Hair follicle dermal papilla cell (primary cell): ENCODE results near the gene TXNDC2. TPM values are rescaled to one million over a fixed set of nuclear protein-coding genes. Genes with fewer than 3 reads are reported as not detected.

Experiments used
- small RNA-seq: library from RNA; depleted of rRNA; stranded (forward); fragments of <200 nt; gene quantifications from one replicate; pipeline ENCODE3, GENCODE V24; 2012
- total RNA-seq: library from RNA; depleted of rRNA; stranded (reverse); fragments of >200 nt; gene quantifications from 2 replicates; pipeline ENCODE4 v1.2.3, GENCODE V29; 2012

Gene TXNDC2
- total RNA-seq = under 0.01 and 0.12 TPM in 2 replicates

DNA sequence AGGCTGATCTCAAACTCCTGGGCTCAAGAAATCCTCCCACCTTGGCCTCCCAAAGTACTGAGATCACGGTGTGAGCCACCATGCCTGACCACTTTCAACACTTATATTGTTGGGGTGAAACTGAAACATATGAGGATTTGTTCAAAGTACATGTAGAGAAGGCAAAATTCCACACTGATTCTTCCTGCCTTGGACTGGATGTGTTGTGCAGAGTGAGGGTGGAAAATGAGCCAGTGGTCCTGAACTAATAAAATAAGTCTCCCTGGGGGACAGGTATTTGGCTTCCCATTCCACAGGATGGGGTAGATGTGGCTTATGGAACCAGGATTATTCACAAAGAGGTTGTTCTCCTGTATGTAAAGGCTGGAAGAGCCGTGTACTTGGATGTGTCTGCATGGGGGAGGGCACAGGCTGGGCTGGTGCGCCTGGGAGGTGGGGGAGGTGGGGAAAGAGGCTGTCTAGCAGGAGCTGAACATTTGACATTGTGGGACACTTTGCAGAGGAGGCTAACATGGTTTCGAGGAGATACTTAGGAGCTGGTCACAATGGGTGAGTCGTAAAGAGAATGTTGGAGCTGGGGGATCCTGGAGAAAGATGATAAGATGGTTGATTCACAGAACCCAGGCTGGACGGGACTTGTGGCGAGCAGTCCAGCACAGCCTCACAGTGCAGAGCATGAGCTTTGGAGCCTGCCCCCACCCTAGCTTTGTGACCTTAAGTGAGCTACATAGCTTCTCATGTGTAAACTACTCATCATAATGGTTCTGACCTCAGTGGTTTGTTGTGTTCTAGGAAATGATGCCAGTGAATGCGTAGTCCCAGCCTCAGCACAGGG lies at the start of gene TXNDC2:
Gene TXNDC2, plus strand, starts transcription at position 804 of the 835 bp plus-strand sequence. CDS start 708 bp downstream, outside the sequence.

GRCh38 chr18:9913526-9914333 lies 28.0 kb downstream of the TXNDC2 start, which contains the start of gene VAPA:
VAPA (plus strand) TSS chr18:9914016; CDS start chr18:9914257, 241 bp downstream.

Small RNA genes within 50 kb of the gene (small RNA-seq; reads per million reads assigned to genes)
- not detected for gene RNA5SP449
- gene RNA5SP450 = 0.99 reads per million, percentile 18 among the genes with 10 or more reads in this experiment

Other genes starting within 250 kb of the TXNDC2 start
- gene RAB31, start 177.7 kb upstream of the TXNDC2 start, total RNA-seq = 44.4 and 53.4 TPM in 2 replicates
- 243 and 260 TPM in 2 replicates for gene VAPA, start 28.0 kb downstream of the TXNDC2 start, total RNA-seq